GM21423 (cell line): ENCODE measurements around the gene CARF.
"Not testable (repeated sequence)": the region's sequence is repeated elsewhere in the genome, so short reads cannot be mapped to it uniquely, and the experiment has no call there.

Experiments used
- ATAC-seq: cut with Tn5 transposase; IDR thresholded peaks from one replicate; pipeline ENCODE4 v1.9.1; 2021; ENCODE audit warnings: mild to moderate bottlenecking, moderate library complexity; ENCODE audit not compliant: unreplicated experiment

CARF gene, protein sequence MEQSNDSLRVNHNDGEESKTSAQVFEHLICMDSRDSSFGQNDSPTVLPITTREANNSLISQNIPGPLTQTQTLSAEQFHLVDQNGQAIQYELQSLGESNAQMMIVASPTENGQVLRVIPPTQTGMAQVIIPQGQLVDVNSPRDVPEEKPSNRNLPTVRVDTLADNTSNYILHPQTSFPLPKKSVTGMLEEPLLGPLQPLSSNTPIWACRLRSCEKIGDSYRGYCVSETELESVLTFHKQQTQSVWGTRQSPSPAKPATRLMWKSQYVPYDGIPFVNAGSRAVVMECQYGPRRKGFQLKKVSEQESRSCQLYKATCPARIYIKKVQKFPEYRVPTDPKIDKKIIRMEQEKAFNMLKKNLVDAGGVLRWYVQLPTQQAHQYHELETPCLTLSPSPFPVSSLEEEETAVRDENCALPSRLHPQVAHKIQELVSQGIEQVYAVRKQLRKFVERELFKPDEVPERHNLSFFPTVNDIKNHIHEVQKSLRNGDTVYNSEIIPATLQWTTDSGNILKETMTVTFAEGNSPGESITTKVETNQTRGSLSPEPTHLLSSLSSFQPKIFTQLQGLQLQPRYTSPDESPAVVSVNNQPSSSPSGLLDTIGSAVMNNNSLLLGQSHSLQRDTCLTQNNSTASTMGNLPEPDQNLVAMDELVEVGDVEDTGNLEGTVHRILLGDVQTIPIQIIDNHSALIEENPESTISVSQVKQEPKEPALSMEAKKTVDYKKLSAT

DNA sequence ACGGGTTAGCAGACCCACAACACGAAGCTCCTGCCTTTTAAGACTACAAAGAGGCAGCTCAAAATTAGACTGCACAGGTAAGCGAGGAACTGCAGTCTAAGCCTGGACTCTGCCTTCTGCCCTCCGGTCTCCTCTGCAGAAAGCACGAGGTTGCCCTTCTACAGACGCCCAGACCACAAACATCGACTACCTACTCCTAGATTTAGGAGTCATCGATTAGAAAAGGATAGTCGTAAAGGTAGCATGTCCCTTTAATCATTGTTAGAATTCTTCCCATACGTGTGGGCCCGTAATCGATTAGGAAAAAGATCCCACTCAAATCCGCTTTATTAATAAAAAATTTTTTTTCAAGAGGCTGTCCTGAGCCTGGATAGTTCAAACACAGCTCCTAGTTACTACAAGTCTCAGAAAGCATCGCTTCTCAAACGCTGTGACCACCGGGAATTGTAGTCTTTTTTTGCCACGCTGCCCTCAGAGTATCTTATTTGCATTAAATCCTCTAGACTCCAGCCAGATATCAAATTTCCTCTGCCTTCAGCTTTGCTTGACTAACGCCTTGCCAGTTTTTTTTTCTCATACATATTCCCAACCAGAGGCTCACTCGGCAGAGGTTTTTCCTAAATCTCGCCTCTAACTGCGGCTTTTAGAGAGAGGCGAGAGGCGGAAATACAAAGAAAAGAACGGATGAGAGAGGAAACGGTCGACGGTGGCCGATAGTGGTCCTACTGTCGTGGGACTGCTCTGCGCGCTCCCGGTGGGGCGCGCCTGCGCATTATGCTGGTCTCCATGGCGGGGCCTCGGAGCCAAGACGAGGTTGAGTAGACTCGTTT, at the start of gene CARF, which contains the start of gene WDR12:
Gene CARF, plus strand, starts transcription at position 764 of the 830 bp plus-strand sequence. CDS start 29,628 bp downstream, outside the sequence.
Gene WDR12, minus strand, starts transcription at position 162 of the 830 bp plus-strand sequence. CDS start 197 bp downstream, outside the sequence.
- peak; percentile 75 for ATAC-seq

DNA sequence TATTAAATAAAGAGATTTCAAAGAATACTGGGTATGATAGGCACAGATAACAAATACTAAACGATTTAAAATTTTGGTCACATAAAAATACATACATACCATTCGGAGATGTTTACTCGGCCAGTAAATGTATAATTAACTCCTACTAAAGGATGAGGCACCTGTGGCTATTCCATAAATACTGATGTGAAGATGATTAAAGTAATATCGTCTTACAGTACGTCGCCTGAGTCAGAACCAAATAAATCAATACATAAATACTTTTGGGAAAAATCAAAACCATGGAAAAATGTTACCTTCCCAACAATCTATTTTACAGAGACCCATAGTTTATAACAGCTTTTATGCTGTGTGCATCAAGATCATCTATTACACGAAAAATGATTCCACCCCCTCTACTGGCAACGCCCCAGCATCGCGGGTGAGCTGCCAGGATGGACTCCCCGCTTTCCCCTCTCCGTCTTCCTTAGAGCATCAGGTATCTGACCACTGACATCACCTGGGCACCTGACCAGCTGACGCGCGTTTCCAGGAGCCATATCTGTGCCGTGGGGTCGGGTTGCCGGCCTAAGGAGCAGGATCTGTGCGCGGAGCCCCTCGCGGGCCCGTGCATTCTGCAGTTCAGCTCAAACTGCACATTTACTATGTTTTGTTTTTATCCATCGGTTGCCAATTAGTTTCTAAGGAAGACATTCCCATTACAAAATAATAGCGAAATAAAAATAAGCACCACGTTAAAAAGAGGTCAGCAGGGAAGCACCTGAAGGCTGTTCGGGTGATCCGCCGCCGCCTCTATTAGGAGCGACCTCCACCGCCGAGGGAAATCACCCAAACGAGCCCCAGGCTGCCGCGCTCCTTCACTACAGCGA, 41.4 kb upstream of the CARF start:
- peak; percentile 67 for ATAC-seq

DNA sequence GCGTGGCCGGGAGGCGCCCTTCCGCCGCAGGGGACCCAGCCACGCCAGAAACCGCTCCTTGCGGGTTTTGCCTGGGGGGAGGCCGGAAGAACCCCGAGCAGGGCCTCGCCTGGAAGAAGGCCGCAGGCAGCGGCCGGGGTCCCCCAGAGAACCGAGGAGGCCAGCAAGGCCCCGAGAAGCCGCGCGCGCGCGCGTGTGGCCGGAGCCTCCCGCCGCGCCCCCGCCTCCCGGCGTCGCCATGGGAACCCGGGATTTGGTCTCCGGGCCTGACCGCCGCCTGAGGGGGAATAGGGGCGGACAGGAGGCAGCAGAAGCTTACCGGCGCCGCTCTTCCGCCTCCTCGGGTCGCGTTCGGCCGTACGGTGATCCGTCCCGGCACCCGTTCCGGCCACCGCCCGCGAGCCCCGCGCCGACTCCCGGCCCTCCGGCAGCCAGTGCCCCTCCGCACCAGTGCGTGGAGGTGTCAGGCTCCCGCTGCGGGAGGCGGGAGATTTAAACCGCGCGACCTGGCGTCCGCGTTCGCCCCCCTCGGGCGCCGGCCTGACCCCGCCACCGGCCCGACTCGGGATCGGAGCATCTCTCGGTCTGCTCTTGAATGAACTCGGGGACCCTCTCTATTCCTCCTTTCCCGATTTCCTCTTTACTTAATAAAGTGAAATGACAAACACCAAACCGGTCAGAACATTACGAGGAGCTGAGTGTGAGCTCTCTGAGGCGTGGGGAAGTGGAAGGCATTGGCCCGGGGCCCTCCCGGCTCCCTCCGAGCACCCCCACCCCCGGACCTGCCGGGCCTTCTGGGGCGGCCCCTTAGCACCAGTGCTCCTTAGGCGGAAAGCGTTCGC, 40.6 kb upstream of the CARF start, which contains the start of gene ICA1L:
Gene ICA1L, minus strand, starts transcription at position 467 of the 842 bp plus-strand sequence. CDS start 42,757 bp downstream, outside the sequence.
- peak; percentile 50 for ATAC-seq

DNA sequence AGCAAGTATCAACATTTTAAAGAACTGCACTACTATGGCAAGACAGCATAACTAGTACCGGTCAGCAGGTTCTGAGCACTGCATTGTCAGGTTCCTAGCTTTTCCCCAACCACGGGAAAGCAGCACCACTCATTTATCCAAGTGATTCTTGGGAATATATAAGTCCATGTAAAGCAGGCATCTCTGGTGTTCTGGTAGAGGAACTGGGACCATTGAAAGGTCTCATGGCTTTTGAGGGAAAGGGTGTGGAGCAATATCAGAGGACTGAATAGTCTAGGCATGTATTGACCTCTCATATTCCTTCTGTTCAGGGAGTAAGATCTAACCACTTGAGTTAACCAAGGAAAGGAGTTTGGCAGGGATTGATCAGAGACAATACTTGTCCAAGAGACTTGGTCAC, 34.4 kb upstream of the CARF start:
- no peak for ATAC-seq

DNA sequence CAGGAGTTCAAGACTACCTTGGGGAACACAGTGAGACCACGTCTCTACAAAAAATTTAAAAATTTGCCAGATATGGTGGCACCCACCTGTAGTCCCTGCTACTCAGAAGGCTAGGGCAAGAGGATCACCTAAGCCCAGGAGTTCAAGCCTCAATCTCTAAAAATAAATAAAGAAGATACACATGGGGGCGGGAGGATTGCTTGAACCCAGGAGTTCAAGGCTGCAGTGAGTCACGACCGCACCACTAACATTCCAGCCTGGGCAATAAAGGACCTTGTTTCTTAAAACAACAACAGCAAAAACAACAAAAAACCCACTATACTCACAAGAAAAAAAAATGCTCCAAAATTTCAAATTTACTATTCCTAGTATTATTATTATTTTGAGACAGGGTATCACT, 30.5 kb upstream of the CARF start:
- ATAC-seq = no peak

DNA sequence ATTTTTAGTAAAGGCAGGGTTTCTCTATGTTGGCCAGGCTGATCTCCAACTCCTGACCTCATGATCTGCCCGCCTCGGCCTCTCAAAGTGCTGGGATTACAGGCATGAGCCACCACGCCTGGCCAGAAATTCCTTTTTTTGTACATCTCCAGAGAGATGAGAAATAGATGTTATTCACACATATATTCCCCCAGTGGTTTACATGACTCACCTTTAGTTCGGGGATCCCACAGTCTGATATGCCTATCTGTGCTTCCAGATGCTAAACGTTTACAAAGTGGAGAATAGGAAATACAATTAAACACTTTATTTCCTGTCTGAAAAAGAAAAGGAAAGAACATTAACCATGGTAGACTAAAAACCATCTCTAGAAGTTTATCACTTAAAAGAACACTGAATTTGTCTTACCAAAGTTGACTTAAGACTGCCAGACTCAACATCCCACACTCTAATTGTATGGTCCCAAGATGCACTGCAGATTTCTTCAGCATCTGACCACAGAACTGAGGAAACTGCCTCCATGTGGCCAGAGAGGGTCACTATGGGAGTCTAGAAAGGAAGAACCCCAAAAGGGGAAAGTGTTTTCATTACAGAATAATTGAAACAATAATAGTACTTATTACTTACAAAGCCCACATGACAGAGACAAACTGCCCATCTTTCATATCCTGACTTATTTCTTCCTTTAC, 27.9 kb upstream of the CARF start:
- no peak for ATAC-seq

DNA sequence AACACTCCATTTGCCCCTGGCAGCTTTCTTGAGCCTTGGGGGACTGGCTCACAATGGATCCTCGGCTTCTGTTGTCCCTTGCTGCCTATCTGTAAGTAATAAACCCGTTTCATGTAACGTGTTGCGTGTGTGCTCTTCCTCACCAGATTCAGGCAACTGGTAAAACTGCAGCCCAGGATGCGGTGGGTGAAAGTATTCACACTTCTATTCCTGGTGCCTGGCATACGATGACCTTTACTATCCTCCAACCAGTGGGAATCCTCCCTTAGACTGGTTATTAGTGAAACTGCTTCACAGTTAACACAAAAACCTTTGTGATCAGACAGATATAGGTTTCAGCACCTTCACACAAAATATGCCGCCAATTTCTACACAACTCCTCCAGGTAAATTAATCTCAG, 26.9 kb upstream of the CARF start:
- ATAC-seq = no peak

DNA sequence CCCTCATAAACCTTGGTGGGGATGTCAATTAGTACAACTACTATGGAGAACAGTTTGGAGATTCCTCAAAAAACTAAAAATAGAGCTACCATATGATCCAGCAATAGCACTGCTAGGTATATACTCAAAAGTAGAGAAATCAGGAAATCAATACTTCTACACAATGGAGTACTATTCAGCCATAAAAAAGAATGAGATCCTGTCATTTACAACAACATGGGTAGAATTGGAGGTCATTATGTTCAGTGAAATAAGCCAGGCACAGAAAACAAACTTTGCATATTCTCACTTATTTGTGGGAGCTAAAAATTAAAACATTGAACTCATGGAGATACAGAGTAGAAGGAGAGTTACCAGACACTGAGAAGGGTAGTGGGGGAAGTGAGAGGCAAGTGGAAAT, 6.6 kb upstream of the CARF start:
- not testable (repeated sequence) for ATAC-seq

DNA sequence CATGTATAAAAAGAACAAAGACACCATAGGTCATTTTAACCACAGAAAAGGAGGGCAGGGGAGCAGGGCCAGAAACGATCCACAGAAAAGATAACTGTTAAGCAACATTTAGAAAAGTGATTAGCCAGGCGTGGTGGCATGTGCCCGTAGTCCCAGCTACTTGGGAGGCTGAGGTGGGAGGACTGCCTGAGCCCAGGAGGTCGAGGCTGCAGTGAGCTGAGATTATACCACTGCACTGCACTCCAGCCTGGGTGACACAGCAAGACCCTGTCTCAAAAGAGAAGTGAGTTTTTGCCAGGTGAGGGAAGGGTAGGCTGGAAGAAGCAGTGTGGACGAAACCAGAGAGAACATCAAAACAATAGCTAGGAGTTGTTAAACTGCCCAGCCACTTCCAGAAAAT, 3.9 kb upstream of the CARF start:
- no peak for ATAC-seq

DNA sequence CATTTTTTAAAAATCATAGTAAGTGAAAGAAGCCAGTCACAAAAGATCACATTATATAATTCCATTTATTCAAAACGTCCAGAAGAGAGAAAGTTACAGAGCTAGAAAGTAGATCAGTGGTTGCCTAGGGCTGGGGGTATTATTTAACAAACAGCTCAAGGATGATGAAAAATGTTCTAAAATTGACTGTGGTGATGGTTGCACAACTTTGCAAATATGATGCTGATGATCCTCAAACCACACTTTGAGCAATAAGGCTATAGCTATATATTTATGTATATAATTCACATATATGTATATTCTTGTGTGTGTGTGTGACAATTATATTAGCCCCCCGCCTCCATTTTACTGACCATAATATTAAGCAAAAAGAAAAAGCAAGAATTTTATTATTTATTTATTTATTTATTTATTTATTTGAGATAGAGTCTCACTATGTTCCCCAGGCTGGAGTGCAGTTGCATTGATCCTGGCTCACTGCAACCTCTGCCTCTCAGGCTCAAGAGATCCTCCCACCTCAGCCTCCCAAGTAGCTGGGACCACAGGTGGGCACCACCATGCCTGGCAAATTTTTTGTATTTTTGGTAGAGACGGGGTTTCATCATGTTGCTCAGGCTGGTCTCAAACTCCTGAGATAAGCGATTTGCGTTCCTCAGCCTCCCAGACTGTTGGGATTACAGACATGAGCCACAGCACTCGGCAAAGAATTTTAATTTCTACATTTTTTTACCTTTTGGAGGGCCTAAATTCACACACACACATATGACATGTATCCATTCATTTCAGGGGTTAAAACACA, 2.5 kb upstream of the CARF start:
- no peak for ATAC-seq

DNA sequence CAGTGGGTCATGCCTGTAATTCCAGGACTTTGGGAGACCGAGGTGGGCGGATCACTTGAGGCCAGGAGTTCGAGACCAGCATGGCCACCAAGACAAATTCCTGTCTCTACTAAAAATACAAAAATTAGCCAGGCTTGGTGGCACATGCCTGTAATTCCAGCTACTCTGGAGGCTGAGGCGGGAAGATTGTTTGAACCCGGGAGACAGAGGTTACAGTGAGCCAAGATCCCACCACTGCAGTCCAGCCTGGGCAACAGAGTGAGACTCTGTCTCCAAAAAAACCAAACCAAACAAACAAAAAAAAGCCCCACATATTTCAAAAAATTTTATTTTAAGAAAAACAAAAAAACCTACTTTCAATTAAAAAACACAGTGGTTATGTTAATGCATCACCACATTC, 1.8 kb upstream of the CARF start:
- ATAC-seq = not testable (repeated sequence)

DNA sequence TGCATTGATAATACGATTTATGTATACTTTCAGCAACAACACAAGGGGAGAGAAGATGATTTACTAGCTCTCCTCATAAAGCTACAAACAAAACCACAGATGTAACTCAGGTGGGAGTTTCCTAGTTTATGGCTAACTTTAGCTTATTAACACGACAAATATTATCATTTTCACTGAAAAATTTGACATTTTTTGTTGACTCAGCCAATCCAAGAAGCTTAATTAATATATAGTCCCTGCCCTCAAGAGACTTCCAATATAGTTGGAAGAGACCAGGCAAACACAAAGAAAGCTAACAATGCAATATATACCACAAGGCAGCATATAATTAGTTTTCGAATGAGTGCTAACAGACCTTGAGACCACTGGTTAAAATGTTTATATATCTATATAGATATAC, 1.4 kb upstream of the CARF start:
- no peak for ATAC-seq

DNA sequence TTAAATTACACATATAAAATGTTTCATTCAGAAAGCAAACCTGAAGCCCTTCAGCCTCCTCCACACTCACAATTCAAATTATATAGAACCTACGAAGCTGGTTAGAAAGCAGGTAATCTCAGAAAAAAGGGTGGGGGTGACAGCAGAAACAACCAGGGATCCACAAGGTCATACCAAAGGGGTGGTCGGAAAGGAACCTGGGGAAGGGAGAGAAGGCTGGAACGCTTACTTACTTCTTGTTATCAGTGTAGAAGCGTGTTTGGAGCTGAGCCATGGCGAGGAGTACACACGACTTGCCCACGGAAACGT, 918 bp upstream of the CARF start:
- no peak for ATAC-seq

DNA sequence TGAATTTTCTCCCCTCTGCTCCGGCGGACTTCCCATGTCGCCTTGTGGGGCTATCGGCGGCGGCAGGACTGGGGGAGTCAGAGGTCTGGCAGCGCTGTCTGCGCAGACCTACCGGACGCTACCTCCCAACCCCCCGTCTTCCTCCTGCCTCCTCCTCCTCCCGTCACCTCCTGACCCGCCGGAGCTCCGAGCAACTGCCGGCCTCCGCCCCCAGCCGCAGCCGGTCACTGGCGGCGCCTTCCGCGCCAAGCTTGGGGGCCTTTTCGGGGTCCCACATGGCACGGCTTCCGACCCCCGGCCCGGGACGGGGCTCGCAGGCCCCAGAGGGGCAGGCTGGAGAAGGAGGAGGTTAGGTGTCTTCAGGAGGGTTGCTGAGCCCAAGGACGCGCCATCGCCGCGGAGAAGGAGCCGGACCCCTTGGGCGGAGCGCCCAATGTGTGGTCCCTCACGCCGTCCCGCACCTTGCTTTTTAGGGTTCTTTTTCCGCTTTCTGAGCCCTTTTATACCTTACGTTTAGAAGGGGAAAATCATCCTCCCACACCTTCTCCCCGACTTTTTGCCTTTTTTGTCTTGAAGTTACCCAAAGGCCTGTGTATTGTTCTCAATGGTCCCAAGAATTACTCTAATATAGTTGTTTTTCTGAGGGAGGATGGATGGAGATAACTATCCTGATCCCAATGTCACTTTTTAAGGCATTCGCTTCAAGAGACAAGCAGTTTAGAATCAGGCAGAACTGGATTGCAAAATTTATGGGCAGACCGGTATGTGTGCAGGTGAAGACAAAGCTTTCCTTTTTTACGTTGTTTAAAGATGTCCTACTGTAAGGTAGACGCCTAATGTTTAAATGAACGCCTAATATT, 497 bp downstream of the CARF start:
- ATAC-seq = peak; percentile 59

DNA sequence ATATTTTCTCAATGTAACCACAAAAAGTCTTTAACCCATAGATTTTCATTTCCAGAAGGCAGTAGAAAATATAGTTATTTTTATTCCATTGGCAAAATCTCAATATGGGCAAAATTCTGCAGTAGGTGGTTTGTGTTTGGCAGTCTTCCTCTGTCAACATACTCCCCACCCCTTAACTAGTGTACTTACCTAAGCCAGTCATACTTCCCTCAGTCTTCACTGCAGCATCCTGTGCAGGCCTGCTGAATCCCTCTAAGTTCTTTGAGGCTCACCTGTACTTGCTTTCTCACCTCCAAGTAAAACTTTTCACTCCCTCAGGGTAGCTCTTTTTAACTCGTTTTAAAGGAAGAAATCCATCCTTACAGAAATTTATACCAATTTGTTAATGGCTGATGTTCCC, 6.8 kb downstream of the CARF start:
- no peak for ATAC-seq

DNA sequence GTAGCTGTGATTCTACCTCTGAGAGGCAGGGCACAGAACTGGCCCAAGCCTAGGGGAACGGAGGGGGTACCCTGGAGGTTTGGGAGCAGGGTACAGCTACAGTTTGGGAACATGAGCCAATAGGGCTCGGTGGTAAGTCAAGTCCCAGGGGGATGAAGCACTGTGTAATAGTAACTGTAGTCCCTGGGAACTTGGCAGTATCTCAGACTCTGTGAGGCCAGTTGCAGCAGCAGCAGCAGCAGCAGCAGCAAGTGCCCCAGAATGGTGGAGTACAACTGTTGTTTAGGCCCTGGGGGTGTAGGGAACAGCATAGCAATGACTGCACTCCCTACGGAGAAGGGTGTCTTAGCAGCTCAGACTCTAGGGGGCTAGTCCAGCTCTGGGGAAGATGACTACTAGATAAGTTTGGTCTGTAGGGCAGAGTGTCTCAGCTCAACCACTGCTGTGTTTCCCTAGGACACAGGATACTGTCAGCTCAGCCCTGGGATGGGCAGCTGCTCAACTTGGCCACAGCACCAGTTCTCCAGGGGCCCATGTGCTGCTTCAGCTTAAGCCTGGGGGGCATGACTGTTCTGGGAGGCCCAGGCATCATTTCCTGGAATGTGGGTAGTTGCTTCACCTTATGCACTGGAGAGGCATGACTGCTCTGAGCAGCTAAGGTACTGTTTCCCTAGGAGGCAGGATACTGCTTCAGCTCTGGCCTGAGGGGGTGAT, 20.5 kb downstream of the CARF start:
- no peak for ATAC-seq

DNA sequence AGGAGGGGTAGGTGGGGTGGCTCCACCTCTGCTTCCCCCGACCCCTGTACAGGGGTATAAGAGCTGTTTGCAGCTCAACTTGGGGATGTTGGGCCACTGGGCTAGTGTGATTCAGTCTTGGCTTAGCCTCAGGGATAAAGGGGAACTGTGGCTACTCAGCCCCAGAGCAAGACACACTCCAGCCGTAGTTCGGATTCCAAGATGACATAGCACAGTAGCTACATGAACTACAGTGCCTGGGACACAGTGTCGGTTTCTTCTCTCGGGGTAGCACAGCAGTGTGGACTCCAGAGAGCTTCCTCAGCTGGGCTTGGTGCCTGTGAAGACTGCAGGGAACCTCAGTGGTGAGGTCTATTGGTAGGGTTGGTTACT, 21.1 kb downstream of the CARF start:
- ATAC-seq = no peak
